MCF 10A (cell line): ENCODE data around the gene RFK. TPM values are rescaled to one million over a fixed set of nuclear protein-coding genes. Genes with fewer than 3 reads are reported as not detected.
"Not testable (repeated sequence)": the region's sequence is repeated elsewhere in the genome, so short reads cannot be mapped to it uniquely, and the experiment has no call there.

Experiments used
- BruUV-seq: library from RNA; stranded (reverse); fragments of 400-500 nt; replicated peaks from 2 replicates; lab custom pipeline; 2021; lab: Mats Ljungman, UMichigan
- CTCF ChIA-PET: fragments of 300-600 bp; sonication (Branson Sonifier 250); formaldehyde crosslinking; extraction: SDS; loops from one replicate; lab custom pipeline; 2021; ENCODE audit warnings: antibody characterized with exemption, inconsistent platforms; lab: Yijun Ruan, JAX
- POLR2A ChIA-PET: fragments of 300-600, 350-650 bp; sonication (Branson Sonifier 250); formaldehyde crosslinking; extraction: SDS; loops from one replicate; lab custom pipeline; 2020; ENCODE audit warnings: antibody characterized with exemption, inconsistent platforms; lab: Yijun Ruan, JAX
- DNase-seq: peaks from one replicate; pipeline ENCODE4 v3.0.0-alpha.2; 2018; ENCODE audit not compliant: unreplicated experiment
- H3K27ac Mint-ChIP-seq: one replicate; pipeline ENCODE4 v1.8.0; 2022; ENCODE audit warnings: mild to moderate bottlenecking, low read depth, mixed read lengths; ENCODE audit not compliant: unreplicated experiment
- H3K27me3 Mint-ChIP-seq: one replicate; pipeline ENCODE4 v1.8.0; 2022; ENCODE audit warnings: mixed read lengths; ENCODE audit not compliant: insufficient read depth, unreplicated experiment
- H3K36me3 Mint-ChIP-seq: one replicate; pipeline ENCODE4 v1.8.0; 2022; ENCODE audit warnings: mild to moderate bottlenecking, moderate library complexity, mixed read lengths; ENCODE audit not compliant: insufficient read depth, unreplicated experiment
- H3K4me1 Mint-ChIP-seq: one replicate; pipeline ENCODE4 v1.8.0; 2022; ENCODE audit warnings: mixed read lengths; ENCODE audit not compliant: insufficient read depth, unreplicated experiment
- H3K4me3 Mint-ChIP-seq: one replicate; pipeline ENCODE4 v1.8.0; 2022; ENCODE audit warnings: mild to moderate bottlenecking, moderate library complexity, mixed read lengths; ENCODE audit not compliant: unreplicated experiment
- H3K9me3 Mint-ChIP-seq: one replicate; pipeline ENCODE4 v1.8.0; 2022; ENCODE audit warnings: mixed read lengths; ENCODE audit not compliant: unreplicated experiment
- intact Hi-C: fragments of 100-400 bp; cut with micrococcal nuclease; formaldehyde crosslinking; loops from 2 replicates; pipeline ENCODE4 v1.14.1; 2022
- total RNA-seq: library from RNA; stranded (reverse); gene quantifications from 2 replicates; pipeline ENCODE4 v1.2.3, GENCODE V29; 2022
- TF ChIP-seq, protein P1 (sequence below): fragments of 200-600 bp; IDR thresholded peaks from one replicate; pipeline ENCODE4 v1.8.0; 2022; ENCODE audit warnings: antibody characterized with exemption, mild to moderate bottlenecking; ENCODE audit not compliant: unreplicated experiment

RFK gene
- total RNA-seq, 1 experiment from 2014 or later, result 22.6 TPM

DNA sequence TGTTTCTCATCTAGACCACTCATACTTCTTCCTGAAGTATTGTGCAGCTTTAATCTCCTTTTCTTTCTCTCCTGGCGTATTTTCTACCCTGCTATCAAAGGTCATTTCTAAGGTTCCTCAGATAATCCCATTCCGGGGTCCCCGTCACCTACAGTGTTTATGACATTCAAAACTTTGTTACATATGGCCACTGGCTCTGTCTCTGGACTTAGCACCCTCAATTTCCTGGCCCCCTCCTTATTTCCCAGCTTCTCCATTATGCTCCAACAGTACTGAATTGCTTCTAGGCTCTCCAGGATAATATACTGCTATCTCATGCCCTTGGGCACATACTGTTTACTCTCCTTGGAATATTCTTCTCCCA lies 31.2 kb downstream of the RFK start:
- TF ChIP-seq, protein P1, sequence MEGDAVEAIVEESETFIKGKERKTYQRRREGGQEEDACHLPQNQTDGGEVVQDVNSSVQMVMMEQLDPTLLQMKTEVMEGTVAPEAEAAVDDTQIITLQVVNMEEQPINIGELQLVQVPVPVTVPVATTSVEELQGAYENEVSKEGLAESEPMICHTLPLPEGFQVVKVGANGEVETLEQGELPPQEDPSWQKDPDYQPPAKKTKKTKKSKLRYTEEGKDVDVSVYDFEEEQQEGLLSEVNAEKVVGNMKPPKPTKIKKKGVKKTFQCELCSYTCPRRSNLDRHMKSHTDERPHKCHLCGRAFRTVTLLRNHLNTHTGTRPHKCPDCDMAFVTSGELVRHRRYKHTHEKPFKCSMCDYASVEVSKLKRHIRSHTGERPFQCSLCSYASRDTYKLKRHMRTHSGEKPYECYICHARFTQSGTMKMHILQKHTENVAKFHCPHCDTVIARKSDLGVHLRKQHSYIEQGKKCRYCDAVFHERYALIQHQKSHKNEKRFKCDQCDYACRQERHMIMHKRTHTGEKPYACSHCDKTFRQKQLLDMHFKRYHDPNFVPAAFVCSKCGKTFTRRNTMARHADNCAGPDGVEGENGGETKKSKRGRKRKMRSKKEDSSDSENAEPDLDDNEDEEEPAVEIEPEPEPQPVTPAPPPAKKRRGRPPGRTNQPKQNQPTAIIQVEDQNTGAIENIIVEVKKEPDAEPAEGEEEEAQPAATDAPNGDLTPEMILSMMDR, result no peak
- H3K4me3 Mint-ChIP-seq, result no peak overlapping the region
- ChIA-PET CTCF (interaction anchor here (0.7 kb wide), 1 partner anchor 1292 kb away, joined by 3 read pairs; no protein-coding TSS in a partner anchor), POLR2A (no interaction called here)
- no peaks in the 10 kb centered on the region for H3K27me3 Mint-ChIP-seq
- intact Hi-C loops, result no loop called here
- H3K36me3 Mint-ChIP-seq, result no peaks in the 10 kb centered on the region
- no peak for DNase-seq
- no peak overlapping the region for H3K27ac Mint-ChIP-seq
- H3K4me1 Mint-ChIP-seq, result peaks cover 11% of the 10 kb centered on the region
- BruUV-seq, result no TSS peak
- H3K9me3 Mint-ChIP-seq, result no peaks in the 10 kb centered on the region

DNA sequence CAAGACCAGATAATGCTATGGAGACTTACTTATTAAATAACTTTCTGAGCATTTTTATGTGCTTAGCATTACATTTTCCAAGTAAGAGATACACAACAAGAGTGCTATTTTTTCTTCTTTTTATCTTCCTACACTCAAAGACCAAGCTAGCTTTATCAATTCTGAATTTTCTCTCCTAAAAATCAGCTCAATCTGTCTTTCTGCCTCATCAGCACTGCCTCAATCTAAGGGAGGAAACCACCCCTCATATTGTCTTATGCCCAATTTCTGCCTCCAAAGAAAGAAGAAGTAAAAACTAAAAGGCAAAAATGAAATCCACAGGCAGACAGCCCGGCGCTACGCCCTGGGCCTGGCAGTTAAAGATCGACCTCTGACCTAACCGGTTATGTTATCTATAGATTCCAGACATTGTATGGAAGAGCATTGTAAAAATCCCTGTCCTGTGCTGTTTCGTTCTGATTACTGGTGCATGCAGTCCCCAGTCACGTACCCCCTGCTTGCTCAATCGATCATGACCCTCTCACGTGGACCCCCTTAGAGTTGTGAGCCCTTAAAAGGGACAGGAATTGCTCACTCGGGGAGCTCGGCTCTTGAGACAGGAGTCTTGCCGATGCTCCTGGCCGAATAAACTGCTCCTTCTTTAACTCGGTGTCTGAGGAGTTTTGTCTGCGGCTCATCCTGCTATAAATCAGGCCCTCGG lies 31.7 kb downstream of the RFK start:
- H3K36me3 Mint-ChIP-seq, H3K4me3 Mint-ChIP-seq, H3K27ac Mint-ChIP-seq, intact Hi-C loops, POLR2A ChIA-PET, DNase-seq, H3K9me3 Mint-ChIP-seq, H3K27me3 Mint-ChIP-seq, BruUV-seq: not testable (repeated sequence)
- H3K4me1 Mint-ChIP-seq, result peaks cover 11% of the 10 kb centered on the region
- CTCF ChIA-PET, result interaction anchor here (1.1 to 1.6 kb wide), 2 partner anchors 58 to 1177 kb away, joined by 3 to 5 read pairs; no protein-coding TSS in a partner anchor

GRCh38 chr9:76359766-76360165 lies 34.5 kb downstream of the RFK start:
- ChIA-PET POLR2A (no interaction called here), CTCF (interaction anchor here (0.7 kb wide), 1 partner anchor 18 kb away, joined by 3 read pairs; no protein-coding TSS in a partner anchor)
- peaks cover 6% of the 10 kb centered on the region for H3K4me1 Mint-ChIP-seq
- BruUV-seq, result no TSS peak
- H3K27me3 Mint-ChIP-seq, result no peaks in the 10 kb centered on the region
- no peaks in the 10 kb centered on the region for H3K36me3 Mint-ChIP-seq
- no peak overlapping the region for H3K4me3 Mint-ChIP-seq
- intact Hi-C loops, result no loop called here
- no peak for DNase-seq
- TF ChIP-seq, protein P1, result no peak
- no peak overlapping the region for H3K27ac Mint-ChIP-seq
- no peaks in the 10 kb centered on the region for H3K9me3 Mint-ChIP-seq

- no peaks in the 10 kb centered on the region for H3K36me3 Mint-ChIP-seq
- BruUV-seq, result no TSS peak
- no peak for DNase-seq
- ChIA-PET POLR2A (interaction anchor here (0.6 kb wide), 1 partner anchor 61 kb away, joined by 3 read pairs; no protein-coding TSS in a partner anchor), CTCF (interaction anchor here (0.7 to 1.0 kb wide), 2 partner anchors 19 to 38 kb away, joined by 3 to 4 read pairs; no protein-coding TSS in a partner anchor)
- peaks cover 2% of the 10 kb centered on the region for H3K4me1 Mint-ChIP-seq
- no peaks in the 10 kb centered on the region for H3K27me3 Mint-ChIP-seq
- intact Hi-C loops, result no loop called here
- no peak overlapping the region for H3K27ac Mint-ChIP-seq
- TF ChIP-seq, protein P1, result no peak
- H3K4me3 Mint-ChIP-seq, result no peak overlapping the region
- H3K9me3 Mint-ChIP-seq, result no peaks in the 10 kb centered on the region
Measured at GRCh38 chr9:76359365-76359764, 34.9 kb downstream of the RFK start.
